Raji (cell line): ENCODE measurements around the gene FBXL7.

ENCODE experiments used
- POLR2A ChIP-seq: IDR thresholded peaks from 2 replicates; pipeline ENCODE4 v1.6.1; 2011; ENCODE audit warnings: low read depth, low read length, control low read depth; ENCODE audit not compliant: insufficient read depth

Gene FBXL7

DNA sequence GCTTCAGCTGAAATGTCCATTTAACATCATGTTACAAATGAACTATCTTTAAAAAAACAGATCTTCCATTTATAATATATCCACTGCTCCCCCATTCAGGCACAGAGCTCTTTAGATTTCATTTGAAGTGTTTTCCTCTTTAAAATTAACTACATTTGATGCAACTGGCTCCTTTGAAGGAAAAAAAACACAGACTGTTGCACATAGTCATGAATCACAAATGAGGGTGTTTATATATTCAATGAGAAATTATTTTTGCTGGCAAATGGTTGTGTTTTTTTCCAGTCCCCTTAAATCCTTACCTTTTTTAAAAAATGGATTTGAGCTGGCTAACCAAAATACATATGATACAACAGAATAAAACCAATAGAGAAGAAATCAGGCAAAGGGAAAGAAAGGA lies 240.4 kb downstream of the FBXL7 start:
- no peak for TF ChIP-seq POLR2A

GRCh38 chr5:15741591-15741990 lies 241.6 kb downstream of the FBXL7 start:
- TF ChIP-seq POLR2A = no peak

GRCh38 chr5:15746833-15747232 lies 246.9 kb downstream of the FBXL7 start:
- no peak for TF ChIP-seq POLR2A

- no peak for TF ChIP-seq POLR2A
Measured at GRCh38 chr5:15748266-15748665, 248.3 kb downstream of the FBXL7 start.

DNA sequence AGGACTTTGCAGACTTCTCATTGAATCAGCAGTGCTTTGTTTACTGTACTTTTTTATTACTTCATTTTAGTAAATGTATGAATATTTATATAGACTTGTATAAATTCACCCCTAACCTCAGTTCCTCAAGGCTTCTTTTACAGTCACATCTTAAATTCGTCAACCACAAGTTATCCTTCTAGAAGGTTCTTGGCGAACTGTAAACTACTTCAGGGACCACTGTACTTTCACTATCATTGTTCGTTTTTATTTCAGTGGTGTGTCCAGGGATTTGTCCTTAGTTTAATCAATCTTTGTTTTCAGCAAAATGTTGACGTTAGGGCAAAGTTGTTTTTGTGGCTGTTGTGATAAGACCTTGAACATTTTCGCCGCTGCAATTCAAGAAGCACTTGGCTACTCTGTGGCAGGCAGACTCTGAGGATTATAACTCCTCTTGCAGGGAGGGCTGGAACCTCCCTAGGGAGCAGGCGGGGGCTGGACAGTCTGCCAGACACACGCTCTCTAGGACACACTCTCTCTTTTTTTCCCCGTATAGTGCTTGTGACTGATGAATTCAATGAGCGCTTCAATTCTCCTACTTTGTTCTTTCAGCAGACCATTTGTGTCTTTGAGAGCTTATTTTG lies 252.8 kb downstream of the FBXL7 start:
- no peak for TF ChIP-seq POLR2A

- no peak for TF ChIP-seq POLR2A
Measured at GRCh38 chr5:15753752-15754151, 253.8 kb downstream of the FBXL7 start.

DNA sequence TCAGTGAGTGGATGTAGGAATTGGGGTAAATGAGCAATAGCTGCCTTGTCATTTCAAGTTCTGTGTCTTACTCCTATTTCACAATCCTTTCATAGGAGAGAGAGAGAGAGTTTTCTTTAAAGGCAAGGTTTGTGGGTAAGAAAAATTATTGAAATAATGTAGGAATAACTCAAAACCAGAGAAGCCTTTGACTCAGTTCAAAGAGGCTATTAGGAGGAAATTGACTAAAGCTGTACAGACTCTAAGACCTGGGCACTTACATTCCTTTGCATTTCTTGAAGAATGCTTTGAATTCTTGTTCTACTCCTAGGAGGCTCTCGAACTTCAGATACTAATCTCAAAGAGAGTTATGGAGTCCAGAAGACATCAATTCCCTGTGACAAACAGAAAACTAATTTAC lies 257.1 kb downstream of the FBXL7 start:
- TF ChIP-seq POLR2A = no peak

GRCh38 chr5:15757619-15758018 lies 257.6 kb downstream of the FBXL7 start:
- TF ChIP-seq POLR2A = no peak

- TF ChIP-seq POLR2A = no peak
Measured at GRCh38 chr5:15762668-15763067, 262.7 kb downstream of the FBXL7 start.

- no peak for TF ChIP-seq POLR2A
Measured at GRCh38 chr5:15763754-15764153, 263.8 kb downstream of the FBXL7 start.

GRCh38 chr5:15768936-15769335 lies 269.0 kb downstream of the FBXL7 start:
- TF ChIP-seq POLR2A = no peak

- TF ChIP-seq POLR2A = no peak
Measured at GRCh38 chr5:15772131-15772530, 272.2 kb downstream of the FBXL7 start.

DNA sequence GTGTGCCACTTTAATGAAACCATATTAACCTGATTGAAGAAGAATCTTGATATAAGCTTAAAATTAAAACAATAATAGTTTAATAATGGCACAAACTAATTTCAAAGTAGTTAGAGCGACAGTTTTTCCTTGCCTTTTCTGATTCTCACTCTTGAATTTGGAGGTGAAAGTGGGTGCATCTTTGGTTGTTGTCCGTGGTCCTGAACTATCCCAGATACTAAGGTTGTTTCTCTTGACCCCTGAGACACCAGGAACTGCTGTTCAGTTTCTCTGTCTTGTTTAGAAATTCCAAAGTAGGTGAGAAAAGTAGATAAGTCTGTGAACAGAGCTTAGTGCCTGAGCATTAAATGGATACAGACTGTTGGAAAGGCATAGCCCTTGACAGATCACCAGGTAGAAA lies 274.7 kb downstream of the FBXL7 start:
- no peak for TF ChIP-seq POLR2A

DNA sequence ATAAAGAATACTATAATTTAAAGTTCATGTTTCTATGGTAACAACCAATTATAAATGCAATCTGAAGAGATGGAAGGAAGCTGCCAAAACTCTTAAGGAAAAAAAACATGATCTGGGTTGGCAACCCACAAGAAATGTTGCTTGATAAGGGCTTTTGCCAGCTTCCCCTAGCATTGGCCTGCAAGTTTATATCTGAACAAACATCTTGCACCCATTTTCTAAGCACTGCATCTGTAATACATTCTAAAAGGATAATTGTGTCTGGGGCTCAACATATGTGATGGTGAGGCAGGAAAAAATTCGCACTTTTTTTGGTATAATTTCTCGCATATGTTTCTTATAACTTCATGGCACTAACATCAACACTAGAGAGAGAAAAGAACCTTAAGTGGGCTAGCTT lies 276.4 kb downstream of the FBXL7 start:
- no peak for TF ChIP-seq POLR2A

DNA sequence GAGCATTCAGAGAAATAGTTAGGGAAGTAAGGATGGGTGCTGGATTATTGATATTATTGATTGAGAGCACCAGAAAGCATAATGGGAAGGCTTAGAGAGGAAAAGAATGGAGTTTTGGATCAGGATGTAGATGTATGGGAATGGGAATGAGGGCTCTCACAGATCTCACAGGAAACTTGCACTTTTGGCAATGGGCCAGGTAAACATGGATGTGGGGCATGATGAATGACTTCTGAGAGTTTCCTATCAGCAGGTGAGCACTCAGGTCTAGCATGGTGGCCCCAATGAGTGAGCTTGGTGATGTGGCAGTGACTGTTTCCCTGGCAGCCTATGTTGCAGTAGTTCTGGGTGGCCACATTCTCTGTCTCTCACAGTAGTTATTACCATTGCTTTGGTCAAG lies 283.8 kb downstream of the FBXL7 start:
- TF ChIP-seq POLR2A = no peak

DNA sequence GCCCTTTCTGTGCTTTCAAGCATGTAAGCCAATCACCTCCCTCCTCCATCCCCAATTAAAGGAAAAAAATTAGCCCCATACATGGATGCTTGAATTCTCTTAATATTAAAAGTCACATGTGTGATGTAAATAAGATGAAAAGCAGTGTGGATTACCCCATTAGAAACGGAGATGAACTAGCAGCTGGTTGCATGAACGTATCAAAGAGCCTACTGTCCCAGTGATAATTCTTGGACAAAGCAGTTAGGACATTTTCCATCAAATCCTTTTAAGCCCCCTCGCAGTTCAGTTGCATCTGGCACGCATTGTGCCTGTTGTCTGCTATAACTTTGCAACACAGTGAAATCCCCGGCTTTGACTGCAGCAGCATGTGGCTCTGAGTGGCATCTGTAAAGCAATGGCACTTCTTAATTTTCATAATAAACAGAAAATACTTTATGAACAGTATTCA lies 285.6 kb downstream of the FBXL7 start:
- TF ChIP-seq POLR2A = no peak

DNA sequence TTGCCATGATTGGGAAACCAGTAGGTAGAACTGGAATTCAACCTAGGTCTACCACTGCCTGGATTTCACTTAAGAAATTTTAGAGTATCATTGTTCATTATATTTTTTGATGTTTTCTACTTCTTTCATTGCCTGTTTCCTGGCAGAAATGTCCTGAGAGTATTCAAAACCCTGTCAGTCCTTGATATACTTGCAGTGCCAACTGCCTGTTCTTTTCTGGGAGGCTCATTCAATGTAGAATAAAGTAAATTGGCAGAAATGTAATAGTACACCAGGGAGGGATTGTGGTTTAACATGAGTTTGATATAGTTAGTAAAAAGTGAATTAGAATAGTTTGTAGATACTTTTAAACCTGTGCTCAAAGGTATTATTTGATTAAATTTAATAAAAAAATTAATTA lies 286.3 kb downstream of the FBXL7 start:
- no peak for TF ChIP-seq POLR2A
